Measurements from ENCODE around the gene PAGE1.

DNA sequence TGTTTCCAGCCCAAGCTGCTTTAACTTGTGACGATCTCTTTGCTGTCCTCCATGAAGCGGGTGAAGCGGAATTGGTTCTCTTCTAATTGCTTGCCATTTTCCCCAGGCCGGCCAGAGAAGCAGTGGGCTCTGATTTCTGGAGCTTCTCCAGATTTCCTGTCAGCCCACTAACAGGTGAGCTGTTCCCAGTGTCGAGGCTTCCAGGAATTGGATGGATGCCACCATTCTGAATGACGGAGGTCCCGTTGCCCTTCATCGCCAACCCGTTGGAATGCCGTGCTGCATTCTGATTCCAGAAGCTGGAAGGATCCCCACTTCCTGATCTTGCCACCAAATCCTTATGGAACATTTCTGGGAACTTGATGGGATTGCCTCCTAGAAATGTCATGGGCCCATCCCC lies 31.0 kb downstream of the PAGE1 start:
- TF ChIP-seq, protein P1, sequence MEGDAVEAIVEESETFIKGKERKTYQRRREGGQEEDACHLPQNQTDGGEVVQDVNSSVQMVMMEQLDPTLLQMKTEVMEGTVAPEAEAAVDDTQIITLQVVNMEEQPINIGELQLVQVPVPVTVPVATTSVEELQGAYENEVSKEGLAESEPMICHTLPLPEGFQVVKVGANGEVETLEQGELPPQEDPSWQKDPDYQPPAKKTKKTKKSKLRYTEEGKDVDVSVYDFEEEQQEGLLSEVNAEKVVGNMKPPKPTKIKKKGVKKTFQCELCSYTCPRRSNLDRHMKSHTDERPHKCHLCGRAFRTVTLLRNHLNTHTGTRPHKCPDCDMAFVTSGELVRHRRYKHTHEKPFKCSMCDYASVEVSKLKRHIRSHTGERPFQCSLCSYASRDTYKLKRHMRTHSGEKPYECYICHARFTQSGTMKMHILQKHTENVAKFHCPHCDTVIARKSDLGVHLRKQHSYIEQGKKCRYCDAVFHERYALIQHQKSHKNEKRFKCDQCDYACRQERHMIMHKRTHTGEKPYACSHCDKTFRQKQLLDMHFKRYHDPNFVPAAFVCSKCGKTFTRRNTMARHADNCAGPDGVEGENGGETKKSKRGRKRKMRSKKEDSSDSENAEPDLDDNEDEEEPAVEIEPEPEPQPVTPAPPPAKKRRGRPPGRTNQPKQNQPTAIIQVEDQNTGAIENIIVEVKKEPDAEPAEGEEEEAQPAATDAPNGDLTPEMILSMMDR (IDR thresholded peaks at IDR 0.05): no peak
- no peak for TF ChIP-seq SMAD3 (CRISPR knock-in tag; IDR thresholded peaks at IDR 0.05; ENCODE audit: borderline replicate concordance)
